ENCODE results near the gene CACNA1D. TPM values are rescaled to one million over a fixed set of nuclear protein-coding genes. Genes with fewer than 3 reads are reported as not detected.

CACNA1D gene
- total RNA-seq, 1 donor from 2014 or later, result 1.9 TPM

DNA sequence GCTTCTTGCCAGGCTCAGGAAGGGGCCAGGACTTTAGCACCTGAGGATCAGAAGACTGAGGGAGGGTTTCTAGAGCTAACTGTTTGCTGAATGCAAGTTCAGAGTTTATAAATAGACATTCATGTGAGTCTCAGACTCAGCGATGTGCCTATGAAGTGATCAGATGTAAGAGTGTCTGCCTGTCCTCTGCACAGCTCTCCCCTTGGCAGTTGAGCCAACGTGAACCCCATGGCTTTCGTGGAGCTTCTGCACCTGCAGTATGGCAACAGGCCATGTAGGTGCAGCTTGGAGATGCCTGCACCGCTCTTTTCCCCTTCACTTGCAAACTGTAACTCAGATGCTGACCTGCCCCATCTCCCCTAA lies 209.9 kb downstream of the CACNA1D start:
- no peak for TF ChIP-seq CTCF (IDR thresholded peaks at IDR 0.05)
- Mint-ChIP-seq H3K9me3 (no peaks in the 10 kb centered on the region), H3K27ac (no peak overlapping the region), H3K36me3 (ENCODE audit: low read depth) (no peaks in the 10 kb centered on the region), H3K4me1 (no peaks in the 10 kb centered on the region), H3K4me3 (no peak overlapping the region), H3K27me3 (no peaks in the 10 kb centered on the region)
- ATAC-seq (ENCODE audit: low read depth) (no peak), DNase-seq (no peak)
- CTCF ChIA-PET, result no interaction called here
- intact Hi-C loops (cut with micrococcal nuclease), result no loop called here
- POLR2A ChIA-PET, result interaction anchor here (0.6 kb wide), 1 partner anchor 41 kb away, joined by 3 read pairs; no protein-coding TSS in a partner anchor

- no peaks in the 10 kb centered on the region for H3K27me3 Mint-ChIP-seq
- H3K4me1 Mint-ChIP-seq, result peaks cover 3% of the 10 kb centered on the region
- H3K9me3 Mint-ChIP-seq, result no peaks in the 10 kb centered on the region
- no peak for DNase-seq
- intact Hi-C loops (cut with micrococcal nuclease), result no loop called here
- no peaks in the 10 kb centered on the region for H3K36me3 Mint-ChIP-seq (ENCODE audit: low read depth)
- ChIA-PET POLR2A (no interaction called here), CTCF (no interaction called here)
- ATAC-seq (ENCODE audit: low read depth), result no peak
- no peak overlapping the region for H3K27ac Mint-ChIP-seq
- TF ChIP-seq CTCF (IDR thresholded peaks at IDR 0.05), result no peak
- no peak overlapping the region for H3K4me3 Mint-ChIP-seq
Observed at GRCh38 chr3:53705024-53705745, 210.8 kb downstream of the CACNA1D start.

DNA sequence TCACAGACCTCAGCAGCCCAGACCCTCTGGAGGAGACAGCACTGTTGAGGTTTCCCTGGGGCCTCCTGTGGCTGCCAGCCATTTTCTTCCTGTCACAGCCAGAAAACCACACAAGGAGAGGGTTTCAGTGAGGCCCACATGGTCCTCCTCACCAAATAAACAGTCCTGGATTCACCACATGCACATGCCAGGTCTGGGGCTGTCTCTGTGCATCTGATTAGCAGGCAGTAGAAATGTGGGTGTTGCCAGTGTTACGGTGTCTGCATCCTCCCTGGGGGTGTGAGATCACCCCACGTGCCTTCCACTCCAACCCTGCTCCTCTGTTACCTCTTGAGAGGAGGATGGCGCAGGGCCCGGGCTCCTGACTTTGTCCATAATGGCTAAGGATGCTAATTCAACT lies 211.4 kb downstream of the CACNA1D start:
- Mint-ChIP-seq H3K36me3 (ENCODE audit: low read depth) (no peaks in the 10 kb centered on the region), H3K9me3 (no peaks in the 10 kb centered on the region), H3K4me1 (peaks cover 4% of the 10 kb centered on the region), H3K27ac (no peak overlapping the region), H3K27me3 (no peaks in the 10 kb centered on the region), H3K4me3 (no peak overlapping the region)
- ChIA-PET CTCF (no interaction called here), POLR2A (no interaction called here)
- no peak for TF ChIP-seq CTCF (IDR thresholded peaks at IDR 0.05)
- DNase-seq, result no peak
- intact Hi-C loops (cut with micrococcal nuclease), result no loop called here
- no peak for ATAC-seq (ENCODE audit: low read depth)

- no peaks in the 10 kb centered on the region for H3K27me3 Mint-ChIP-seq
- ATAC-seq (ENCODE audit: low read depth) (no peak), DNase-seq (no peak)
- intact Hi-C loops (cut with micrococcal nuclease), result no loop called here
- CTCF ChIA-PET, result interaction anchor here (0.5 to 2.7 kb wide), 4 partner anchors 10 to 331 kb away, joined by 3 to 10 read pairs (median 3); no protein-coding TSS in a partner anchor
- no peak overlapping the region for H3K27ac Mint-ChIP-seq
- TF ChIP-seq CTCF (IDR thresholded peaks at IDR 0.05), result no peak
- POLR2A ChIA-PET, result no interaction called here
- no peak overlapping the region for H3K4me3 Mint-ChIP-seq
- H3K36me3 Mint-ChIP-seq (ENCODE audit: low read depth), result no peaks in the 10 kb centered on the region
- H3K4me1 Mint-ChIP-seq, result peaks cover 4% of the 10 kb centered on the region
- H3K9me3 Mint-ChIP-seq, result no peaks in the 10 kb centered on the region
Observed at GRCh38 chr3:53707222-53707621, 212.8 kb downstream of the CACNA1D start.

DNA sequence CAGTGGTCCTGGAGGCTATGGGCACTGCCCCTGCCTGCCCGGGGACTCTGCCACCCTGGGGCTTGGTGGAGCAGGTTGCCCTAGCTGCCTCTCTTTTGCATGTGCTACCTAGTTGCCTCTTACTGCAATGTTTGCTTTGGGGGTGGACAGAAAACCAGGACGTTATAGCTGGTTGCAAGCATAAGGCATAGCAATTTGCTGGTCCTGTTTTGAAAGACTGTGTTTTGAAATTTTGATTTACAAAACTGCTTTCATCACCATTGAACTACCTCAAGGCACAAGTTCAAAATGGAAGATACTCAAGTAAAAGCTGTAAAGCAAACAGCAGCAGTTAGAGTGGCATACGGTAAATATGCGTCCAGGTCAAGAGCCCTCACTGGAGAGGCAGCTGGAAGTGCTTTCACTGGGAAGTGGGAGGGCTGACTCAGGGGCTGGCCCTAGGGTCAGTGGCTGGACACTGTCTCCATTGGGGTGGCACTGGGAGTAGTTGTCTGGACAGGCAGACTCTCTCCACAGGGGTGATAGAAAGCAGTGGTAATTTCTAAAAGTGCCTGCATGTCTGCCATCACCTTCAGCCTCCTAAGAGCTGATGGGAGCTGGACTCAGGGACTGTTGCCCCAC lies 213.7 kb downstream of the CACNA1D start:
- no peak for DNase-seq
- no peaks in the 10 kb centered on the region for H3K27me3 Mint-ChIP-seq
- intact Hi-C loops (cut with micrococcal nuclease), result no loop called here

More for the DNA sequence above, 213.7 kb downstream of the CACNA1D start:
- Mint-ChIP-seq H3K4me1 (peaks cover 12% of the 10 kb centered on the region), H3K27ac (no peak overlapping the region), H3K36me3 (ENCODE audit: low read depth) (no peaks in the 10 kb centered on the region), H3K9me3 (no peaks in the 10 kb centered on the region), H3K4me3 (no peak overlapping the region)
- ATAC-seq (ENCODE audit: low read depth), result no peak
- ChIA-PET POLR2A (no interaction called here), CTCF (interaction anchor here (0.8 to 2.7 kb wide), 4 partner anchors 11 to 408 kb away, joined by 3 to 10 read pairs (median 4); no protein-coding TSS in a partner anchor)
- TF ChIP-seq CTCF (IDR thresholded peaks at IDR 0.05), result no peak

Data from activated B cell treated with CpG ODN at 0.5 μM for 24 hours (primary cell).